Measurements from ENCODE around the gene SLC25A43.
"Not testable (repeated sequence)": the region's sequence is repeated elsewhere in the genome, so short reads cannot be mapped to it uniquely, and the experiment has no call there.

SLC25A43 gene

DNA sequence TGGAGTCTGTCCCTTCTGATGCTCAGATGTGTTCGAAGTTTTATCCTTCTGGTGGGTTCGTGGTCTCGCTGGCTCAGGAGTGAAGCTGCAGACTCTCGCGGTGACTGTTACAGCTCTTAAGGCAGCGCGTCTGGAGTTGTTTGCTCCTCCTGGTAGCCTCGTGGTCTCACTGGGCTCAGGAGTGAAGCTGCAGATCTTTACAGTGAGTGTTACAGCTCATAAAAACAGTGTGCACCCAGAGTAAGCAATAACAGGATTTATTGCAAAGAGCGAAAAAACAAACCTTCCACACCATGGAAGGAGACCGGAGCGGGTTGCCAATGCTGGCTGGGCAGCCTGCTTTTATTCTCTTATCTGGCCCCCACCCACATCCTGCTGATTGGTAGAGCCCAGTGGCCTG, 87.6 kb downstream of the SLC25A43 start:
- no peak overlapping the region for H3K27ac ChIP-seq (ENCODE audit: low read length)
- no peaks in the 10 kb centered on the region for H3K27me3 ChIP-seq (ENCODE audit: low read depth, low read length)
- no peaks in the 10 kb centered on the region for H3K4me1 ChIP-seq (ENCODE audit: control insufficient read depth in 1 of 2, insufficient read depth in 2 of 2, low read length in 2 of 2)
- no peaks in the 10 kb centered on the region for H3K9me3 ChIP-seq (ENCODE audit: control insufficient read depth in 1 of 2, low read length in 2 of 2)
- H3K4me3 ChIP-seq (ENCODE audit: low read depth in 1 of 2, low read length in 2 of 2), result no peak overlapping the region
- H3K36me3 ChIP-seq (ENCODE audit: control insufficient read depth in 1 of 2, insufficient read depth in 2 of 2, low read length in 2 of 2), result no peaks in the 10 kb centered on the region

DNA sequence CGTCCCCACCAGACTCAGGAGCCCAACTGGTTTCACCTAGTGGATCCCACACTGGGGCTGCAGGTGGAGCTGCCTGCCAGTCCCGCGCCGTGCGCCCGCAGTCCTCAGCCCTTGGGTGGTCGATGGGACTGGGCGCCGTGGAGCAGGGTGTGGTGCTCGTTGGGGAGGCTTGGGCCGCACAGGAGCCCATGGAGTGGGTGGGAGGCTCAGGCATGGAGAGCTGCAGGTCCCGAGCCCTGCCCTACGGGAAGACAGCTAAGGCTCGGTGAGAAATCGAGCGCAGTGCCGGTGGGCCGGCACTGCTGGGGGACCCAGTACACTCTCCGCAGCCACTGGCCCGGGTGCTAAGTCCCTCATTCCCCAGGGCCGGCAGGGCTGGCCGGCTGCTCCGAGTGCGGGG, 88.6 kb downstream of the SLC25A43 start:
- not testable (repeated sequence) for H3K4me3 ChIP-seq (ENCODE audit: low read depth in 1 of 2, low read length in 2 of 2); H3K4me1 ChIP-seq (ENCODE audit: control insufficient read depth in 1 of 2, insufficient read depth in 2 of 2, low read length in 2 of 2); H3K36me3 ChIP-seq (ENCODE audit: control insufficient read depth in 1 of 2, insufficient read depth in 2 of 2, low read length in 2 of 2); H3K9me3 ChIP-seq (ENCODE audit: control insufficient read depth in 1 of 2, low read length in 2 of 2); H3K27ac ChIP-seq (ENCODE audit: low read length); H3K27me3 ChIP-seq (ENCODE audit: low read depth, low read length)

DNA sequence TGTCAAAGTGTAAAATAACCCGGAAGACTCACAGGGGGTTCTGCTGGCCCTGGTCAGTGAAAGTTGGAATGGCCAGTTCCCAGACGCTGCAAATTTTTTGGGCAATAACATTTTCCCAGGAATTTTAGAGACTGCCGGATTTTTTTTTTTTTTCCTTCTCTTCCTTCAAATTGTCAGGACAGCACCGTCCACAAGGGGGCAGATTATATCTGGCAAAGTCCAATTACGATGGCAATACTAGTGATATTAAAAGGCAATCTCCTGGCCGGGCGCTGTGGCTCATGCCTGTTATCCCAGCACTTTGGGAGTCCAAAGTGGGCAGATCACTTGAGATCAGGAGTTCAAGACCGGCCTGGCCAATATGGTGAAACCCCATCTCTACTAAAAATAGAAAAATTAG, 89.6 kb downstream of the SLC25A43 start:
- H3K4me1 ChIP-seq (ENCODE audit: control insufficient read depth in 1 of 2, insufficient read depth in 2 of 2, low read length in 2 of 2), result no peaks in the 10 kb centered on the region
- no peak overlapping the region for H3K27ac ChIP-seq (ENCODE audit: low read length)
- H3K9me3 ChIP-seq (ENCODE audit: control insufficient read depth in 1 of 2, low read length in 2 of 2), result no peaks in the 10 kb centered on the region
- no peaks in the 10 kb centered on the region for H3K27me3 ChIP-seq (ENCODE audit: low read depth, low read length)
- no peak overlapping the region for H3K4me3 ChIP-seq (ENCODE audit: low read depth in 1 of 2, low read length in 2 of 2)
- no peaks in the 10 kb centered on the region for H3K36me3 ChIP-seq (ENCODE audit: control insufficient read depth in 1 of 2, insufficient read depth in 2 of 2, low read length in 2 of 2)

DNA sequence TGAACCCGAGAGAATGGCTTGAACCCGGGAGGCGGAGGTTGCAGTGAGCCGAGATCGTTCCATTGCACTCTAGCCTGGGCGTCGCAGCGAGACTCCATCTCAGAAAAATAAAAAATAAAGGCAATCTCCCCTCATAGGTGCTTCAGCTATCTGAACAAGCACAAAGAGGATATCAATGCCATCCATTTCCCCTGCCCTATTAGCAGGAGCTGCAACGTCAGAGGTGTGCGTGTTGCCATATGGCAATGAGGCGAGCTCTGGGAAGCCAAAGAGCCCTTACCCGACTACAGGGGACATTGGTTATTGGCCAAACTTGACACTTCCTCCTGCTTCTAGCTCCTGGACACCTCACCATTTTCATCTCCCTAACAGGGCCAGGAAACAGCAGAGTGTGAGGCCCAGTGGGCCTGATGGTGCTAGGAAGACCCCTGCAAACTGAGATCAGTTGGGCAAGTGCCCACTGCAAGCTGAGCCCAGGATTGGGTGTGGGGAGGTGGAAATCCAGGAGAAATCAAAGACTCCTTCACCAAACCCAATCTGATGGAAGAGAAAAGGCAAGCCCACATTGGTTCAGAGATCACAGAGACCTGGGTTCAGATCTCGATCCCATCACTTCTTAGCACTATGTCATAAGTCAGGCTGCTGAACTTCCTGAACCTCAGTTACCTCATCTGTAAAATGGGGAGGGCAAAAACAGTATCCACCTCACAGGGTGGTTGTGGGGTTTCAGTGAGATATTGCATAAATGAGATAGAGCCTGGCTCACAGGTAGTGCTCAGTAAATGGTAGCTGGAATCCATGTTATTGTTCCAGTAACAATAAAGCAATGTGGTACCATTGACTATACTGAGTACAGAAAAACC, 90.3 kb downstream of the SLC25A43 start:
- Histone ChIP-seq H3K4me3 (ENCODE audit: low read depth in 1 of 2, low read length in 2 of 2) (no peak overlapping the region), H3K27ac (ENCODE audit: low read length) (no peak overlapping the region), H3K9me3 (ENCODE audit: control insufficient read depth in 1 of 2, low read length in 2 of 2) (no peaks in the 10 kb centered on the region), H3K27me3 (ENCODE audit: low read depth, low read length) (no peaks in the 10 kb centered on the region), H3K4me1 (ENCODE audit: control insufficient read depth in 1 of 2, insufficient read depth in 2 of 2, low read length in 2 of 2) (no peaks in the 10 kb centered on the region), H3K36me3 (ENCODE audit: control insufficient read depth in 1 of 2, insufficient read depth in 2 of 2, low read length in 2 of 2) (no peaks in the 10 kb centered on the region)

DNA sequence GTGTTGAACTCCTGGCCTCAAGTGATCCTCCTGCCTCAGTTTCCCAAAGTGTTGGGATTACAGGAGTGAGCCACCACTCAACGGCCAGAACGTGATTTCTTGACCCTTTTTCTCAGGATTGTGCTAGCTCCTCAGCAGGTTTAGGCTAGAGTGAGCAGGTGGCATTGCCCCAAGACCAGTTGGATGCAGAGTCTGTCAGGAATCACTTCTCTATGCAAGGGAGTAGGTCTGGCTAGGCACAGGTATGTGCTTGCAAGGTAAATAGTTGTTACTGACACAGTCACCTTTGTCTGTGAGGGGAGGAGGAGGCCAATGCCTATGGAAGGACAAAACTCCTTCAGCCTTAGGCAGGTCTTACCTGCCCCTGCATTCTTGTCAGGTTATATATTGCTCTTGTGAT, 93.3 kb downstream of the SLC25A43 start:
- Histone ChIP-seq H3K4me3 (ENCODE audit: low read depth in 1 of 2, low read length in 2 of 2) (no peak overlapping the region), H3K4me1 (ENCODE audit: control insufficient read depth in 1 of 2, insufficient read depth in 2 of 2, low read length in 2 of 2) (peaks cover 0 to 3% of the 10 kb centered on the region in 2 donors), H3K36me3 (ENCODE audit: control insufficient read depth in 1 of 2, insufficient read depth in 2 of 2, low read length in 2 of 2) (no peaks in the 10 kb centered on the region), H3K27me3 (ENCODE audit: low read depth, low read length) (no peaks in the 10 kb centered on the region), H3K9me3 (ENCODE audit: control insufficient read depth in 1 of 2, low read length in 2 of 2) (no peaks in the 10 kb centered on the region), H3K27ac (ENCODE audit: low read length) (no peak overlapping the region)

DNA sequence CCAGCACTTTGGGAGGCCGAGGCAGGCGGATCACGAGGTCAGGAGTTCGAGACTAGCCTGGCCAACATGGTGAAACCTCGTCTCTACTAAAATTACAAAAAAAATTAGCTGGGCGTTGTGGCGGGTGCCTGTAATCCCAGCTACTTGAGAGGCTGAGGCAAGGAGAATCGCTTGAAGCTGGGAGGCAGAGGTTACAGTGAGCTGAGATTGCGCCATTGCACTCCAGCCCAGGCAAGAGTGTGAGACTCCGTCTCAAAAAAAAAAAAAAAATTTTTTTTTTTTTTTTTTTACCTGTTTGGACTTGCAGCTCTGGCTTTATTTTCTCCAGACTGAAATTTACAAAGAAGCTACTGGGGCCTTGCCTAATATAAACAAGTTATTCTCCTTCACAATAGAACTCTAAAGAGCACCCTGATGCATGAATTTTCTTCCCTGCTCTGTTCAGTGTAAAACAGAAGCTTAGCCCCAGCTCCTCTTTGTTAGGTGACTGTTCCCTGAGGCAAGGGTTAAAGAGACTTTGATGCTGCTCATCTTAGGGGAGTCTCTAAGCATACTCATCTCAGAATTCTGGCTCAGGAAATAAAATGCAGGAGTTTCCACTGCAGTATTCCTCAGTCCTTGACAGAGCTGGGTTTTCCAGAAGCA, 94.8 kb downstream of the SLC25A43 start:
- H3K27ac ChIP-seq (ENCODE audit: low read length), result peak overlapping the region; percentile 72

DNA sequence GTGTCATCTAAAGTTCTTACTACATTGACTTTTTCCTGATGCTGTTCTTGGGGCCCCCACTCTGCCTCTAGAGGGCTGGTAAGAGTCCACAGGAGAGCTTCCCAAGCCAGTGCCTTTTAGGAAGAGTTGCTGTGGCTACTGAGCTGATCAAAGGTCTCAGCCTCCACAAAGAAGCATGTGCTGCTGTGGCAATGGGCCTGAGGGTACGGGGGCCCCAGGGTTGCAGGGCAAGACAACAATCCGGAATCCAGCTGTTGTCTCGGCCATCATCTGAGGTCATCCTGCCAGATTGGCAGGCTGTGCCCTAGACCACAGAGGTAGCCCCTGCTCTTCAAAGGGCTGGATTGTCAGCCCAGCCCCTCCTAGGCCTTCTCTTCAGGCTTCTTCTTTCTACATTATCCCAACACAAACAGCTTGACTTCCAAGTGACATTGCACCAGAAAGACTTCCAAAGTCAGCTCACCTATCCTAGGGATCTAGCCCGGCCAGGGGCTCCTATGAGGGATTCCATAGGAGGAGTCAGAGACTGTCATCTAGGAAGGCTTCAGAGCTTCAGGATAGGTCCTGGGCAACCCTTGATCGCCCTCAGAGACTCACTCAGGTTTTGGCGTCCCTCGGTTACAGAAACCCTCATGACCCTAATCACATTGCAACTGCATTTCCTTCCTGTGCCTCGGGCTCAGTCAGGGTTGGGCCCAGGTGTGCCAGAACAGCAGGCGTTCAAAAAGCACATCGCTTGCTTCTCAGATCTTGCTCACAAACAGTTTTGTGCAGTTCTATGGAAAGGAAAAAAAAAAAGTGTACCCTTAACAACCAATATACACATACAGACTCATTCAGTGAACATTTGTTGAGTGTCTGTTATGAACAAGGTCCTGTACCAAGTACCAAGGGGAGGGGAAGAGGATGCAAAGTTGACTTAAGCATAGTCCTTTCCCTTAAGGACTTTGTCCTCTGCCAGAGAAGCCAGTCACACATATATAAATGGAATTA, 96.9 kb downstream of the SLC25A43 start:
- peak overlapping the region; percentile 72 for H3K27ac ChIP-seq (ENCODE audit: low read length)
- H3K27me3 ChIP-seq (ENCODE audit: low read depth, low read length), result no peaks in the 10 kb centered on the region
- H3K4me1 ChIP-seq (ENCODE audit: control insufficient read depth in 1 of 2, insufficient read depth in 2 of 2, low read length in 2 of 2), result peaks cover 0 to 3% of the 10 kb centered on the region in 2 donors
- no peaks in the 10 kb centered on the region for H3K9me3 ChIP-seq (ENCODE audit: control insufficient read depth in 1 of 2, low read length in 2 of 2)
- no peaks in the 10 kb centered on the region for H3K36me3 ChIP-seq (ENCODE audit: control insufficient read depth in 1 of 2, insufficient read depth in 2 of 2, low read length in 2 of 2)
- no peak overlapping the region for H3K4me3 ChIP-seq (ENCODE audit: low read depth in 1 of 2, low read length in 2 of 2)

More for the DNA sequence above, 94.8 kb downstream of the SLC25A43 start:
- H3K4me1 ChIP-seq (ENCODE audit: control insufficient read depth in 1 of 2, insufficient read depth in 2 of 2, low read length in 2 of 2); H3K27me3 ChIP-seq (ENCODE audit: low read depth, low read length); H3K4me3 ChIP-seq (ENCODE audit: low read depth in 1 of 2, low read length in 2 of 2); H3K9me3 ChIP-seq (ENCODE audit: control insufficient read depth in 1 of 2, low read length in 2 of 2); H3K36me3 ChIP-seq (ENCODE audit: control insufficient read depth in 1 of 2, insufficient read depth in 2 of 2, low read length in 2 of 2): not testable (repeated sequence)

DNA sequence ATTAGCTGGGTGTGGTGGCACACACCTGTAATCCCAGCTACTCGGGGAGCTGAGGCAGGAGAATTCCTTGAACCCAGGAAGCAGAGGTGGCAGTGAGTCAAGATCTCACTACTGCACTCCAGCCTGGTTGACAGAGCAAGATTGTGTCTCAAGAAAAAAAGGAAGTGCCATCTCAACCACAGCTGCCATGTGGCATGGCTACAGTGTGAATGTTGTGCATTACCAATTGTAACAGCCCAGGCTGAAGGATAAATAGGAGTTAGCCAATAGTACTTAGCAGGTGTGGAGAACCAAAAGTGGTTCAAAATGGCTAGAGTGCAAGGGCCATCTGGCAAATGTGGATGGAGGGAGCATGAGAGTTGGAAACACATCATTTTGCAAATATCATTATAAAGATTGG, 98.0 kb downstream of the SLC25A43 start:
- Histone ChIP-seq H3K27me3 (ENCODE audit: low read depth, low read length) (no peaks in the 10 kb centered on the region), H3K9me3 (ENCODE audit: control insufficient read depth in 1 of 2, low read length in 2 of 2) (no peaks in the 10 kb centered on the region), H3K4me1 (ENCODE audit: control insufficient read depth in 1 of 2, insufficient read depth in 2 of 2, low read length in 2 of 2) (peaks cover 0 to 3% of the 10 kb centered on the region in 2 donors), H3K27ac (ENCODE audit: low read length) (no peak overlapping the region), H3K4me3 (ENCODE audit: low read depth in 1 of 2, low read length in 2 of 2) (no peak overlapping the region), H3K36me3 (ENCODE audit: control insufficient read depth in 1 of 2, insufficient read depth in 2 of 2, low read length in 2 of 2) (no peaks in the 10 kb centered on the region)

DNA sequence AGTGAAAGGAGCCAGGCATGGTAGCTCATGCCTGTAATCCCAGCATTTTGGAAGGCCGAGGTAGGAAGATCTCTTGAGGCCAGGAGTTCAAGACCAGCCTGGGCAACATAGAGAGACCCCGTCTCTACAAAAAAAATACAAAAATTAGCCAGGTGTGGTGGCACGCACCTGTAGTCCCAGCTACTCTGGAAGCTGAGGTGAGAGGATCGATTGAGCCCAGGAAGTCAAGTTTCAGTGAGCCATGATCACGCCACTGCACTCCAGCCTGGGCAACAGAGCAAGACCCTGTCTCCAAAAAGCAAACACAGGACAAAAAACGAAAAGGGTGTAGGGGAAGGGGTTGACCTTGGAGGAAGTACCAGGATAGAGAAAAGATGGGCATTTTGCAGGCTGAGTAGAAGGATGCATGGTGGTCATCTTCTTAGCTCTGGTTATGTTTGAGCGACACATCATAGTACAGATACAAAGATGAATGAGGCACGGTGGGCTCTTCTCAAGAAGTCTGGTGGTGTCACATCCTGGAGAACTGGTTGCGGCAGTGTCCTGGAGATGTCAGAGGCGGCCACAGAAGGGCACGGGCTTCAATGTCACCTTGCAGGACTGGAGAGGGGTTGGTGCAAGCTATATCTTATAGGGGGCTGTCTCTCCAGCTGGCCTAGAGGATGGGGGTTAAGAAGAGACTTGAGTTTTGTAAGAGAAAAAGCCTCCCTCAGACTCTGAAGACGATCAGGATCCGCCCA, 101.1 kb downstream of the SLC25A43 start:
- H3K27me3 ChIP-seq (ENCODE audit: low read depth, low read length), result no peaks in the 10 kb centered on the region
- H3K27ac ChIP-seq (ENCODE audit: low read length), result no peak overlapping the region
- no peaks in the 10 kb centered on the region for H3K9me3 ChIP-seq (ENCODE audit: control insufficient read depth in 1 of 2, low read length in 2 of 2)
- H3K36me3 ChIP-seq (ENCODE audit: control insufficient read depth in 1 of 2, insufficient read depth in 2 of 2, low read length in 2 of 2), result no peaks in the 10 kb centered on the region
- H3K4me1 ChIP-seq (ENCODE audit: control insufficient read depth in 1 of 2, insufficient read depth in 2 of 2, low read length in 2 of 2), result peaks cover 3 to 7% of the 10 kb centered on the region in 2 donors
- H3K4me3 ChIP-seq (ENCODE audit: low read depth in 1 of 2, low read length in 2 of 2), result no peak overlapping the region

DNA sequence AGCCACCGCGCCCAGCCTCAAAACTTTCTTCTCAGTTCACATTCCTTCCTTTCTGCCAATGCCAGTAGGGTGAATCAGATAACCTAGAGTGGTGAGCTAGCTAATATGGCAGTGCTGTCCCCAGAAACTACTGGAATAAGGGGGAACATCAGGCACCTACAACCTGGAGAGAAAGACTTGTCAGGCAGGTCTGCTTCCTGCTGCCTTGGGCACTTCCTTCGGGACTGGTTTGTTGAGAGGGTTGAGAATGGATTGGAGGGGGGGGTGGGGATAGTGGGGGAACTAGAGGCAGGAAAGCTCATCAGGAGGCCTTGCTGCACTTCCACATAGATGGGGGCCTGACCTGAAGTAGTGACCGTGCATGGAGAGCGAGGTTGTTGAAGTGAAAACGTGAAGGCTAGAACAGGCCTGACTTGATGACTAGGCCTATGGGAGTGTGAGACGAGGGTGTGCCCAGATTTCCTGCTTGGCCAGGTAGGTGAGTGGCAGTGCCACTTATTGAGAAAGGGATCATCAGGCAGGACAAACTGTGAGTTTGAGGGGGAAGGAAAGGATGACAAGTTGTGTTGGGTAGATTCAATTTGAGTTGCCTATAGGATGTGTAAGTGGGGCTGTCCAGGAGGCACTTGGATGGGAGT, 102.5 kb downstream of the SLC25A43 start:
- Histone ChIP-seq H3K36me3 (ENCODE audit: control insufficient read depth in 1 of 2, insufficient read depth in 2 of 2, low read length in 2 of 2) (no peaks in the 10 kb centered on the region), H3K27ac (ENCODE audit: low read length) (peak overlapping the region; percentile 69), H3K4me3 (ENCODE audit: low read depth in 1 of 2, low read length in 2 of 2) (no peak overlapping the region), H3K27me3 (ENCODE audit: low read depth, low read length) (no peaks in the 10 kb centered on the region), H3K9me3 (ENCODE audit: control insufficient read depth in 1 of 2, low read length in 2 of 2) (no peaks in the 10 kb centered on the region), H3K4me1 (ENCODE audit: control insufficient read depth in 1 of 2, insufficient read depth in 2 of 2, low read length in 2 of 2) (peaks cover 0 to 7% of the 10 kb centered on the region in 2 donors)

Data from muscle layer of duodenum (tissue), 2 donors.